HG02678 (cell line): ENCODE measurements around the gene PRKCSH.
"Not testable (repeated sequence)": the region's sequence is repeated elsewhere in the genome, so short reads cannot be mapped to it uniquely, and the experiment has no call there.

Experiments
- ATAC-seq: cut with Tn5 transposase; IDR thresholded peaks from one replicate; pipeline ENCODE4 v1.9.1; 2021; ENCODE audit warnings: mild to moderate bottlenecking, moderate library complexity; ENCODE audit not compliant: unreplicated experiment

Gene PRKCSH

GRCh38 chr19:11450570-11451326 lies 15.3 kb downstream of the PRKCSH start:
- ATAC-seq = no peak

GRCh38 chr19:11451327-11451870 lies 16.0 kb downstream of the PRKCSH start:
- no peak for ATAC-seq

- ATAC-seq = no peak
These were observed 16.6 kb downstream of the PRKCSH start for GRCh38 chr19:11451871-11452619.

GRCh38 chr19:11452620-11453310 lies 17.3 kb downstream of the PRKCSH start:
- no peak for ATAC-seq

- ATAC-seq = no peak
These were observed 18.3 kb downstream of the PRKCSH start for GRCh38 chr19:11453468-11454341.

GRCh38 chr19:11455233-11455554 lies 19.8 kb downstream of the PRKCSH start:
- not testable (repeated sequence) for ATAC-seq

- ATAC-seq = no peak
These were observed 21.2 kb downstream of the PRKCSH start for GRCh38 chr19:11456659-11457058.

- ATAC-seq = no peak
These were observed 21.7 kb downstream of the PRKCSH start for GRCh38 chr19:11457115-11457514.

GRCh38 chr19:11457831-11458230 lies 22.4 kb downstream of the PRKCSH start:
- ATAC-seq = no peak

- no peak for ATAC-seq
These were observed 22.9 kb downstream of the PRKCSH start for GRCh38 chr19:11458236-11458900.

- ATAC-seq = not testable (repeated sequence)
These were observed 23.5 kb downstream of the PRKCSH start for GRCh38 chr19:11458912-11459311.

GRCh38 chr19:11460207-11460606 lies 24.8 kb downstream of the PRKCSH start:
- ATAC-seq = no peak

GRCh38 chr19:11461453-11461852 lies 26.0 kb downstream of the PRKCSH start:
- no peak for ATAC-seq

GRCh38 chr19:11463391-11463790 lies 28.0 kb downstream of the PRKCSH start:
- ATAC-seq = no peak

- no peak for ATAC-seq
These were observed 29.2 kb downstream of the PRKCSH start for GRCh38 chr19:11464333-11465265.

GRCh38 chr19:11465600-11465999 lies 30.2 kb downstream of the PRKCSH start:
- ATAC-seq = no peak

GRCh38 chr19:11468266-11468845 lies 32.9 kb downstream of the PRKCSH start:
- ATAC-seq = not testable (repeated sequence)

- ATAC-seq = no peak
These were observed 38.3 kb downstream of the PRKCSH start for GRCh38 chr19:11473725-11474124.

GRCh38 chr19:11475343-11475742 lies 39.9 kb downstream of the PRKCSH start:
- not testable (repeated sequence) for ATAC-seq
